ENCODE measurements around the gene SRSF9.
A peak's percentile ranks its signal among the peaks of the same experiment; 100 is the strongest.

The SRSF9 gene

DNA sequence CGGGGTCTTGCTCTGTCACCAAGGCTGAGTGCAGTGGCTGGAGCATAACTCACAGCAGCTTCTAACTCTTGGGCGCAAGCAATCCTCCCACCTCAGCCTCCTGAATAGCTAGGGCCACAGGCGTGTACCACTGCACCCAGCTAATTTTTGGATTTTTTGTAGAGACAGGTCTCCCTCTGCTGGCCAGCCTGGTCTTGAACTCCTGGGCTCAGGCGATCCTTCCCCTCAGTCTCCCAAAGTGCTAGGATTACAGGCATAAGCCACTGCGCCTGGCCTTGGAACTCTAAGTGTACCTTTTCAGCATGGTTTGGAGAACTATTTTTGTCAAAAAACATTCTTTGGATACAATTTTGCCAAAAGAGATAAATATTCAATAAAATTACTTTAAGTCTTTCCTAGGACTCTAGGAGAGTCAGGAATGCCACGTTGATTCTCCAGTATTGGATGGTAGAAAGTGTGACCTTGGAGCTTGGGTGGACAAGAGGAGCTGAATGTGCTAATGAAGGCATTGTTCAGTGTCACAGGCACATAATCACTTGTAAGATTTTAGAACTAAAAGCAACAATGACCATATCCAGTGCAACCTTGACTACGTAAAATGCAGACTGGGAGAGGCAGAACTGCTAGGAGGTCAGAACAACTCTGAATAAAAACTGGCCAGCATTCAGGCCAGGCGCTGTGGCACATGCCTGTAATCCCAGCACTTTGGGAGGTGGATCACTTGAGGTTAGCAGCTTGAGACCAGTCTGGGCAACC lies 2.8 kb downstream of the SRSF9 start:
- in situ Hi-C loops (cut with MboI; ENCODE audit: low sequenced_read_pairs, unreplicated experiment) = no loop called here
- TF ChIP-seq, protein P1, sequence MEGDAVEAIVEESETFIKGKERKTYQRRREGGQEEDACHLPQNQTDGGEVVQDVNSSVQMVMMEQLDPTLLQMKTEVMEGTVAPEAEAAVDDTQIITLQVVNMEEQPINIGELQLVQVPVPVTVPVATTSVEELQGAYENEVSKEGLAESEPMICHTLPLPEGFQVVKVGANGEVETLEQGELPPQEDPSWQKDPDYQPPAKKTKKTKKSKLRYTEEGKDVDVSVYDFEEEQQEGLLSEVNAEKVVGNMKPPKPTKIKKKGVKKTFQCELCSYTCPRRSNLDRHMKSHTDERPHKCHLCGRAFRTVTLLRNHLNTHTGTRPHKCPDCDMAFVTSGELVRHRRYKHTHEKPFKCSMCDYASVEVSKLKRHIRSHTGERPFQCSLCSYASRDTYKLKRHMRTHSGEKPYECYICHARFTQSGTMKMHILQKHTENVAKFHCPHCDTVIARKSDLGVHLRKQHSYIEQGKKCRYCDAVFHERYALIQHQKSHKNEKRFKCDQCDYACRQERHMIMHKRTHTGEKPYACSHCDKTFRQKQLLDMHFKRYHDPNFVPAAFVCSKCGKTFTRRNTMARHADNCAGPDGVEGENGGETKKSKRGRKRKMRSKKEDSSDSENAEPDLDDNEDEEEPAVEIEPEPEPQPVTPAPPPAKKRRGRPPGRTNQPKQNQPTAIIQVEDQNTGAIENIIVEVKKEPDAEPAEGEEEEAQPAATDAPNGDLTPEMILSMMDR (IDR thresholded peaks at IDR 0.05; ENCODE audit: borderline replicate concordance, control extremely low read depth, extremely low read depth, insufficient read depth, missing control alignments) = peak; percentile 40
- DNase-seq (ENCODE audit: low spot score) = no peak

DNA sequence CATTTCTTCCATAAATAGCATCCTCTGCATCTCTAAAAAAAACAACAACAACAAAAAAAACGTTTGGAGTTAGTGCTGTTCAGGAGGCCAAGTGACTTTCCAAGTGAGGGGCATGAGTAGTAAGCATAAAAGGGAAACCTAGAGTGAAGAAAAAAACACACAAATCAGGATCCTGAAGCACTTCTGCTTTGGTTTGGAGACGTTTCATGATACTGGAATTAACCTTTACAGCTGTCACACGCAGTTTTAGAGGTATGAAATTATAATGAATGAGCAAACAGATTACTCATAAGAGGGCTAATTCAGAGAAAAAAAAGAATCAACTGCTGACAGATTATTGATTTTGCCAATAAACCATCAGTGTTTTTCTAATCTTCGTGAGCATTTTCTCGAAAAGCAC lies 3.8 kb downstream of the SRSF9 start:
- in situ Hi-C loops (cut with MboI; ENCODE audit: low sequenced_read_pairs, unreplicated experiment) = no loop called here
- TF ChIP-seq, protein P1 (IDR thresholded peaks at IDR 0.05; ENCODE audit: borderline replicate concordance, control extremely low read depth, extremely low read depth, insufficient read depth, missing control alignments) = no peak
- no peak for DNase-seq (ENCODE audit: low spot score)

DNA sequence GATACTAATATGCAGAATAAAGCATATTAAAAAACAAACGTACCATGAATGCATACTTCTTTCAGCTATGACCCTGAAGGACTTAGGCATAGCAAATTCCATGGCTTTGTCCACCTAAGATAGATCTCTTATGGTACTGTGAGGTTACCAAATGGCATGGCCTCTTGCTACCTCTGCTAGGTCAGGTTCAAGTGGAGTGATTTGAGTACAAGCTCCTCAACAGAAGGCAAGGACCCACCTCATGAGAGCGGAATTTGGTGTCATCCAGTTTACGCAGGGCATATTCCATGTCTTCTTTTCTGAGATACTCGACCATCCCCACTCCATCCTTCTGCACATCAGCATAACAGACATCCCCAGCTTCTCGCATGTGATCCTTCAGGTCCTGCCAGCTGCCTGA lies 5.8 kb downstream of the SRSF9 start:
- DNase-seq (ENCODE audit: low spot score) = no peak
- in situ Hi-C loops (cut with MboI; ENCODE audit: low sequenced_read_pairs, unreplicated experiment) = no loop called here
- TF ChIP-seq, protein P1 (IDR thresholded peaks at IDR 0.05; ENCODE audit: borderline replicate concordance, control extremely low read depth, extremely low read depth, insufficient read depth, missing control alignments) = no peak

DNA sequence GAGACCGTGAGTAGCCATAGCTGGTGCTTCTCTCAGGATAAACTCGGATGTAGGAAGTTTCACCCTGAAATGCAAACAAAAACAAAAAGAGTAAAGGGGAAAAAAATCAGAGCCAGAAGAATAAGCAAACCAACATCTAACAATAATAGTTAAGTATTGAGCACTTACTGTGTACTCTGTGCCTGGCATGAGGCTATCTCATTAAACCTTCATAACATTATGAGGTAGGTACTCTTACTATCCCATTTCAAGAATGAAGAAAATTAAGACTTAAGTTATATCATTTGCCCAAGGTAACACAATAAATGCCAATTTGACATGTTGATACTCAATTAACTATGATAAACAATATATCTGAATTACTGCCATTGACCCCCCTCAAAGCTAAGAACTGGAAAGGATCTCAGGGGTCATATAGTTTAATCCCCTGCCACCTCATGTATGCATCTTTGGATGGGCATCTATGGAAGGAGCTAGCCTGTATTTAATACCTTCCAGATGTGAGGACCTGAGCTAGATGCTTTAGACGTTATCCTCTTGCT lies 7.4 kb downstream of the SRSF9 start:
- TF ChIP-seq, protein P1 (IDR thresholded peaks at IDR 0.05; ENCODE audit: borderline replicate concordance, control extremely low read depth, extremely low read depth, insufficient read depth, missing control alignments) = no peak
- DNase-seq (ENCODE audit: low spot score) = no peak
- in situ Hi-C loops (cut with MboI; ENCODE audit: low sequenced_read_pairs, unreplicated experiment) = no loop called here

DNA sequence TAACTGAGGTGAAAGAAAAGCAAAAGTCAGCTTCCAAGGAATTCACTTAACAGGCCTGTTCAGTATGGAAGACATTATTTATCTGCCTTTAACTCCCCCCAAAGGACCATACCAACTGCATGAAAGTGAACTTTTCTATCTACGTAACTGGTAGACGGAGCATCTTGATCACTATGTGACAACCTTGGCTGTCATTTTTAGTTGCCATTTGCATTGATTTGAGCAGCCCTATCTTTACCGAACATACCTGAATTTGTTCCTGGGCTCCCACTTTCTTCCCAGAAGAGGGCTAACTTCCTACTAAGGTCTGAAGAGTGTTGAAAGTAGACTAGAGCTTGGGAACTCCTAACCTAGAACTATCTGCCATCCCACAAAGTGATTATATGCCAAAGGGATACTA lies 9.4 kb downstream of the SRSF9 start:
- no peak for DNase-seq (ENCODE audit: low spot score)
- TF ChIP-seq, protein P1 (IDR thresholded peaks at IDR 0.05; ENCODE audit: borderline replicate concordance, control extremely low read depth, extremely low read depth, insufficient read depth, missing control alignments) = no peak
- in situ Hi-C loops (cut with MboI; ENCODE audit: low sequenced_read_pairs, unreplicated experiment) = no loop called here

DNA sequence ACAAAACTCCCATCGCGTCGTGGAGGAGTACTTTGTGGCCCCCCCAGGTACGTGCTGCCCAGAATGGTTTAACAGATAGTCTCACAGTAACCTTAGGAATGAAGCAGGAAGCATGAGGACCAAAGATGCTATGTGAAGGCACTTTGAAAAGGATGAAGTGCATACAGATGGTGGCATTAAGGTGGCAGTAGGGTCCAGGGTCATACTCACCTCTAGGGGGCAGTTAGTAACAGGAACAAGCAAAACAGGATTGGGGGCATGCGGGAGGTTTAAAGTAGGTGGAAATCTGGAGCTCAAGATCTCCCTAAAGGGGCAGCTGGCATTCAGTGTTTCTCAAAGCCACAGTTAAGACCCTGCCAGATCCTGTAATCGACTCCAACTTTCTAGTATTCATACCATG lies 12.4 kb downstream of the SRSF9 start:
- no peak for DNase-seq (ENCODE audit: low spot score)
- in situ Hi-C loops (cut with MboI; ENCODE audit: low sequenced_read_pairs, unreplicated experiment) = no loop called here
- TF ChIP-seq, protein P1 (IDR thresholded peaks at IDR 0.05; ENCODE audit: borderline replicate concordance, control extremely low read depth, extremely low read depth, insufficient read depth, missing control alignments) = no peak
